Prostate gland (tissue), 2 donors: ENCODE data around the gene RENBP. TPM values are rescaled to one million over a fixed set of nuclear protein-coding genes. Genes with fewer than 3 reads are reported as not detected.

Source experiments
- DNase-seq: peaks from one replicate; pipeline ENCODE4 v3.0.0-alpha.2; 2019; ENCODE audit warnings: low spot score
- H3K27ac ChIP-seq, 2 donors: fragments of 200-600 bp; sonication (generic); 2 replicates each; pipeline ENCODE4 v1.5.1; 2017 to 2019
- H3K27me3 ChIP-seq: fragments of 200-600 bp; sonication (generic); replicated peaks from 2 replicates; pipeline ENCODE4 v1.5.1; 2019; ENCODE audit not compliant: insufficient read depth
- H3K36me3 ChIP-seq, 2 donors: fragments of 200-600 bp; sonication (generic); 1 replicate in 1 of 2; 2 replicates in 1 of 2; pipeline versions ENCODE4 v1.5.1 to v1.8.1; 2017 to 2019
- H3K4me1 ChIP-seq: fragments of 200-600 bp; sonication (generic); replicated peaks from 2 replicates; pipeline ENCODE4 v1.5.1; 2019
- H3K4me3 ChIP-seq, 2 donors: fragments of 200-600 bp; sonication (generic); 2 replicates each; pipeline ENCODE4 v1.5.1; 2017 to 2019
- H3K9me3 ChIP-seq: fragments of 200-600 bp; sonication (generic); 2 replicates; pipeline ENCODE4 v1.5.1; 2017
- CTCF ChIP-seq, 4 experiments: fragments of 200-600 bp in 2 of 4; fragments of 450-650 bp in 2 of 4; sonication (generic) in 2 of 4; IDR thresholded peaks; 1 replicate in 3 of 4; 2 replicates in 1 of 4; pipeline ENCODE4 v1.5.1; 2016 to 2019; ENCODE audit warnings: antibody characterized with exemption in 4 of 4, mild to moderate bottlenecking in 2 of 4, moderate library complexity in 2 of 4
- POLR2A ChIP-seq: fragments of 450-650 bp; IDR thresholded peaks from one replicate; pipeline ENCODE4 v1.6.1; 2016; ENCODE audit warnings: antibody characterized with exemption, mild to moderate bottlenecking
- POLR2AphosphoS5 ChIP-seq: sonication (generic); formaldehyde crosslinking; IDR thresholded peaks from one replicate; pipeline ENCODE4 v1.6.1; 2017; ENCODE audit warnings: antibody characterized with exemption
- whole genome bisulfite sequencing: methylation state at CpG from one replicate; pipeline ENCODE4 v1.1.5; 2018; 5-methylcytosine and 5-hydroxymethylcytosine counted together
- intact Hi-C: fragments of 100-400 bp; cut with DNase I; formaldehyde crosslinking; loops from one replicate; pipeline ENCODE4 v1.14.2; 2022
- total RNA-seq, 2 donors: library from RNA; depleted of rRNA; stranded (reverse); fragments of >200 nt; gene quantifications; one replicate each; pipeline ENCODE4 v1.1.0, GENCODE V29; 2016

Gene RENBP
- 1 to 10 TPM; 2.4 to 4.4 TPM for total RNA-seq

GRCh38 chrX:153944140-153944799, at the start of gene RENBP:
RENBP (minus strand) TSS chrX:153944643; CDS start chrX:153944610, 33 bp downstream.
- Histone ChIP-seq H3K27ac (no peak within 1 kb of the TSS), H3K36me3 (no peaks in the 10 kb centered on the region), H3K9me3 (no peaks in the 10 kb centered on the region), H3K27me3 (no peaks in the 10 kb centered on the region), H3K4me3 (no peak within 1 kb of the TSS), H3K4me1 (no peaks in the 10 kb centered on the region)
- intact Hi-C loops = no loop called here
- WGBS = 24% methylated on average over 8 of the region's 31 CpGs
- DNase-seq = no peak
- TF ChIP-seq POLR2A (no peak), POLR2AphosphoS5 (no peak), CTCF (IDR thresholded peaks at IDR 0.05) (no peak)

- H3K4me1 ChIP-seq = no peaks in the 10 kb centered on the region
- H3K4me3 ChIP-seq = no peak overlapping the region
- no peaks in the 10 kb centered on the region for H3K27me3 ChIP-seq
- H3K36me3 ChIP-seq = no peaks in the 10 kb centered on the region
- intact Hi-C loops = no loop called here
- WGBS = 86% methylated on average over 10 of the region's 10 CpGs
- H3K27ac ChIP-seq = no peak overlapping the region
- TF ChIP-seq POLR2AphosphoS5 (no peak), POLR2A (no peak), CTCF (IDR thresholded peaks at IDR 0.05) (no peak)
- DNase-seq = no peak
- H3K9me3 ChIP-seq = no peaks in the 10 kb centered on the region
Observed at GRCh38 chrX:153993978-153994377, 49.5 kb upstream of the RENBP start.

- no peaks in the 10 kb centered on the region for H3K9me3 ChIP-seq
- no peaks in the 10 kb centered on the region for H3K4me1 ChIP-seq
- H3K27me3 ChIP-seq = no peaks in the 10 kb centered on the region
- intact Hi-C loops = no loop called here
- no peaks in the 10 kb centered on the region for H3K36me3 ChIP-seq
- no peak for TF ChIP-seq CTCF (IDR thresholded peaks at IDR 0.05)
- no peak for TF ChIP-seq POLR2AphosphoS5
- H3K27ac ChIP-seq = no peak overlapping the region
- H3K4me3 ChIP-seq = no peak overlapping the region
- WGBS = 72% methylated on average over 11 of the region's 12 CpGs
- no peak for DNase-seq
Observed at GRCh38 chrX:153993079-153993478, 48.6 kb upstream of the RENBP start.

GRCh38 chrX:153992180-153992579, 47.7 kb upstream of the RENBP start:
- Histone ChIP-seq H3K27me3 (no peaks in the 10 kb centered on the region), H3K4me3 (no peak overlapping the region), H3K4me1 (no peaks in the 10 kb centered on the region), H3K9me3 (no peaks in the 10 kb centered on the region), H3K27ac (no peak overlapping the region), H3K36me3 (no peaks in the 10 kb centered on the region)
- no peak for DNase-seq
- 77% methylated on average over 8 of the region's 8 CpGs for WGBS
- TF ChIP-seq POLR2A (no peak), CTCF (IDR thresholded peaks at IDR 0.05) (no peak), POLR2AphosphoS5 (no peak)
- intact Hi-C loops = no loop called here

GRCh38 chrX:153991013-153991580, 46.7 kb upstream of the RENBP start:
- Histone ChIP-seq H3K4me3 (no peak overlapping the region), H3K27me3 (no peaks in the 10 kb centered on the region), H3K4me1 (no peaks in the 10 kb centered on the region), H3K27ac (no peak overlapping the region), H3K36me3 (no peaks in the 10 kb centered on the region), H3K9me3 (no peaks in the 10 kb centered on the region)
- intact Hi-C loops = no loop called here
- TF ChIP-seq POLR2A = no peak
- TF ChIP-seq POLR2AphosphoS5 = no peak
- TF ChIP-seq CTCF (IDR thresholded peaks at IDR 0.05) = no peak
- DNase-seq = no peak
- 100% methylated on average over 3 of the region's 3 CpGs for WGBS
